ENCODE measurements around the gene DNAJB5.

GRCh38 chr9:34998266-34998665 lies 8.7 kb downstream of the DNAJB5 start:
- TF ChIP-seq POLR2AphosphoS5 (IDR thresholded peaks at IDR 0.05; ENCODE audit: borderline replicate concordance, low read depth, low read length) (no peak), EZH2 (IDR thresholded peaks at IDR 0.05) (no peak)
